Body of pancreas (tissue), 4 donors: ENCODE results near the gene TFDP1.

Experiments used
- CTCF ChIP-seq, 7 experiments: fragments of 450-650 bp in 4 of 7; fragments of 200-600 bp in 3 of 7; sonication (generic) in 3 of 7; IDR thresholded peaks; one replicate each; pipeline ENCODE4 v1.5.1; 2016 to 2019; ENCODE audit warnings: antibody characterized with exemption in 7 of 7
- POLR2A ChIP-seq, 3 donors: fragments of 450-650 bp; IDR thresholded peaks; one replicate each; pipeline ENCODE4 v1.6.1; 2016; ENCODE audit warnings: antibody characterized with exemption in 3 of 3, mild to moderate bottlenecking in 2 of 3

GRCh38 chr13:113646376-113646775, 61.8 kb downstream of the TFDP1 start:
- TF ChIP-seq CTCF (IDR thresholded peaks at IDR 0.05) (no peak), POLR2A (IDR thresholded peaks at IDR 0.05) (no peak)
